Measurements from ENCODE around the gene RPN2. TPM values are rescaled to one million over a fixed set of nuclear protein-coding genes. Genes with fewer than 3 reads are reported as not detected.

Gene RPN2
- total and polyA plus RNA-seq, 2 donors (not counting 1 experiment from before 2014, with no cell fraction given) = 80.2 to 87.3 TPM

GRCh38 chr20:37200926-37201826 lies 22.0 kb downstream of the RPN2 start:
- H3K9me3 Mint-ChIP-seq (ENCODE audit: insufficient read depth) = no peaks in the 10 kb centered on the region
- H3K27me3 ChIP-seq (replicated peaks in 1 of 4; ENCODE audit: control extremely low read depth in 1 of 4, control insufficient read depth in 3 of 4, insufficient read depth in 4 of 4, low read length in 3 of 4) = no peaks in the 10 kb centered on the region
- H3K36me3 ChIP-seq (replicated peaks in 1 of 2; ENCODE audit: control extremely low read depth in 1 of 2, control insufficient read depth in 1 of 2, extremely low read depth in 1 of 2, insufficient read depth in 2 of 2, low read length in 1 of 2) = peaks cover 10 to 70% of the 10 kb centered on the region in 2 experiments
- CTCF ChIA-PET = interaction anchor here (0.8 to 17.7 kb wide), 7 partner anchors 10 to 337 kb away, joined by 3 to 307 read pairs (median 5); partner anchors contain the start of genes BLCAP, MROH8 and RPN2
- no peak overlapping the region for H2AFZ ChIP-seq (ENCODE audit: insufficient read depth, low read depth, low read length, poor library complexity, severe bottlenecking)
- H3K27ac Mint-ChIP-seq = no peak overlapping the region
- POLR2A ChIA-PET = interaction anchor here (0.8 kb wide), 1 partner anchor 333 kb away, joined by 6 read pairs; no protein-coding TSS in a partner anchor
- DNase-seq (no peak), ATAC-seq (ENCODE audit: low read depth) (no peak)
- peaks cover 2% of the 10 kb centered on the region for H3K4me1 Mint-ChIP-seq
- H3K4me3 Mint-ChIP-seq = no peak overlapping the region
- no peak overlapping the region for H3K4me2 ChIP-seq (replicated peaks; ENCODE audit: low read depth, low read length, poor library complexity, severe bottlenecking)
- H3K4me1 ChIP-seq (ENCODE audit: control insufficient read depth in 2 of 2, insufficient read depth in 2 of 2, low read length in 2 of 2) = no peaks in the 10 kb centered on the region
- WGBS (ENCODE audit: insufficient coverage) = 97% methylated on average over 6 of the region's 13 CpGs
- peaks cover 38% of the 10 kb centered on the region for H4K20me1 ChIP-seq (ENCODE audit: control insufficient read depth, insufficient read depth, low read length, poor library complexity, severe bottlenecking)
- no peak overlapping the region for H3K4me3 ChIP-seq (ENCODE audit: control extremely low read depth in 1 of 5, extremely low read depth in 1 of 5, insufficient read depth in 1 of 5, low read depth in 2 of 5, low read length in 4 of 5)
- H3K9me3 ChIP-seq (ENCODE audit: control extremely low read depth in 1 of 3, control insufficient read depth in 2 of 3, insufficient read depth in 1 of 3, low read length in 2 of 3) = no peaks in the 10 kb centered on the region
- H3K79me2 ChIP-seq (ENCODE audit: control insufficient read depth, insufficient read depth, low read length) = peaks cover 56% of the 10 kb centered on the region
- no peaks in the 10 kb centered on the region for H3K27me3 Mint-ChIP-seq
- no peak overlapping the region for H3K27ac ChIP-seq (ENCODE audit: low read length in 2 of 2)
- intact Hi-C loops (cut with micrococcal nuclease) = no loop called here
- TF ChIP-seq EZH2 (IDR thresholded peaks at IDR 0.05; ENCODE audit: borderline replicate concordance, insufficient read depth, low read depth, low read length, poor library complexity, severe bottlenecking) = no peak
- no peak overlapping the region for H3K9ac ChIP-seq (ENCODE audit: low read length)

GRCh38 chr20:37201827-37202162 lies 22.7 kb downstream of the RPN2 start:
- H3K27me3 ChIP-seq (replicated peaks in 1 of 4; ENCODE audit: control extremely low read depth in 1 of 4, control insufficient read depth in 3 of 4, insufficient read depth in 4 of 4, low read length in 3 of 4) = no peaks in the 10 kb centered on the region
- no peak overlapping the region for H2AFZ ChIP-seq (ENCODE audit: insufficient read depth, low read depth, low read length, poor library complexity, severe bottlenecking)
- H3K4me3 ChIP-seq (ENCODE audit: control extremely low read depth in 1 of 5, extremely low read depth in 1 of 5, insufficient read depth in 1 of 5, low read depth in 2 of 5, low read length in 4 of 5) = no peak overlapping the region
- no peak overlapping the region for H3K4me2 ChIP-seq (replicated peaks; ENCODE audit: low read depth, low read length, poor library complexity, severe bottlenecking)
- ChIA-PET CTCF (interaction anchor here (0.8 to 17.7 kb wide), 6 partner anchors 11 to 336 kb away, joined by 3 to 307 read pairs (median 5); partner anchors contain the start of gene BLCAP), POLR2A (no interaction called here)
- peaks cover 50% of the 10 kb centered on the region for H3K79me2 ChIP-seq (ENCODE audit: control insufficient read depth, insufficient read depth, low read length)
- no peak overlapping the region for H3K27ac Mint-ChIP-seq
- H3K27me3 Mint-ChIP-seq = no peaks in the 10 kb centered on the region
- no peaks in the 10 kb centered on the region for H3K9me3 Mint-ChIP-seq (ENCODE audit: insufficient read depth)
- no peak overlapping the region for H3K4me3 Mint-ChIP-seq
- H4K20me1 ChIP-seq (ENCODE audit: control insufficient read depth, insufficient read depth, low read length, poor library complexity, severe bottlenecking) = peaks cover 32% of the 10 kb centered on the region
- H3K9ac ChIP-seq (ENCODE audit: low read length) = no peak overlapping the region
- WGBS (ENCODE audit: insufficient coverage) = no CpG with 5 or more reads among the region's 2 CpGs
- no peak overlapping the region for H3K27ac ChIP-seq (ENCODE audit: low read length in 2 of 2)
- peaks cover 2% of the 10 kb centered on the region for H3K4me1 Mint-ChIP-seq
- H3K36me3 ChIP-seq (replicated peaks in 1 of 2; ENCODE audit: control extremely low read depth in 1 of 2, control insufficient read depth in 1 of 2, extremely low read depth in 1 of 2, insufficient read depth in 2 of 2, low read length in 1 of 2) = peaks cover 10 to 71% of the 10 kb centered on the region in 2 experiments
- ATAC-seq (ENCODE audit: low read depth) (no peak), DNase-seq (no peak)
- TF ChIP-seq CTCF (IDR thresholded peaks at IDR 0.05) (no peak), EZH2 (IDR thresholded peaks at IDR 0.05; ENCODE audit: borderline replicate concordance, insufficient read depth, low read depth, low read length, poor library complexity, severe bottlenecking) (no peak)
- H3K9me3 ChIP-seq (ENCODE audit: control extremely low read depth in 1 of 3, control insufficient read depth in 2 of 3, insufficient read depth in 1 of 3, low read length in 2 of 3) = no peaks in the 10 kb centered on the region
- H3K4me1 ChIP-seq (ENCODE audit: control insufficient read depth in 2 of 2, insufficient read depth in 2 of 2, low read length in 2 of 2) = no peaks in the 10 kb centered on the region
- intact Hi-C loops (cut with micrococcal nuclease) = loop anchor here (1.0 to 2.0 kb wide), 2 partner anchors 183 to 333 kb away; no protein-coding TSS in a partner anchor

Data from B cell (primary cell).